ENCODE measurements around the gene B4GAT1. TPM values are rescaled to one million over a fixed set of nuclear protein-coding genes. Genes with fewer than 3 reads are reported as not detected.

Gene B4GAT1
- total and polyA plus RNA-seq, 2 of the 4 experiments (the other 2 are of a cell fraction) = 10.6 to 18.4 TPM

DNA sequence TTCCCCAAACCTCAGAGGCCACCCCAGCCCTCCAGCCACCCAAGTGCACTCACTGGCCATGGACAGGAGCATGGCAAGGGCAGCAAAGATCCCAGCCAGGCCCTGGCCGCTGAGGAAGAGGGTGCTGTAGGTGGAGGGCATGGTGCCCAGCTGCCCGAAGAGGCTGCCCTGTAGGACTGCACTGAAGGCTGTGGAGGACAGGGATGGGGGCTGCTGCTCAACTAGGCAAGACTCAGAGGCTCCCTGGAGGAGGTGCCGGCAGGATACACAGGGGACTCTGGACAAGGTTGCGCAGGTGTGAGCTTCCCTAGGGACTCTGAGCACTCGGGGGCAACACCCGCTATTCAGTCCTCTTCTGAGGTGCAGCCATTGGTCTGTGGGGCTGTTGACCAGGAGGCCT lies 21.1 kb upstream of the B4GAT1 start:
- H2AK9ac ChIP-seq (replicated peaks; ENCODE audit: low read depth, low read length, poor library complexity) = no peak overlapping the region
- no peak overlapping the region for H3K27ac ChIP-seq (ENCODE audit: insufficient read depth, low read length)
- no peaks in the 10 kb centered on the region for H3K36me3 ChIP-seq (ENCODE audit: control insufficient read depth, insufficient read depth, low read length)
- H3K9ac ChIP-seq (ENCODE audit: low read depth, low read length) = no peak overlapping the region
- no peak overlapping the region for H3K23ac ChIP-seq (ENCODE audit: low read depth, low read length)
- H3K4ac ChIP-seq (ENCODE audit: low read depth, low read length) = no peak overlapping the region
- no peak overlapping the region for H3K56ac ChIP-seq (ENCODE audit: extremely low read depth, insufficient read depth, low read length)
- intact Hi-C loops (cut with micrococcal nuclease) = no loop called here
- no peak overlapping the region for H2BK5ac ChIP-seq (ENCODE audit: low read depth, low read length, poor library complexity, severe bottlenecking)
- peaks cover 7% of the 10 kb centered on the region; the same call in 1 of the 2 replicates for H3K9me1 ChIP-seq (ENCODE audit: insufficient read depth, low read length)
- H3K4me2 ChIP-seq (ENCODE audit: low read depth, low read length) = no peak overlapping the region
- H3K4me3 ChIP-seq (ENCODE audit: insufficient read depth, low read depth, low read length) = no peak overlapping the region
- peaks cover 7% of the 10 kb centered on the region for H3K4me1 ChIP-seq (ENCODE audit: control insufficient read depth, insufficient read depth, low read length)
- BruUV-seq (replicated peaks) = no TSS peak
- no peak overlapping the region for H3K14ac ChIP-seq (replicated peaks; ENCODE audit: low read depth, low read length)
- H3K27me3 ChIP-seq (ENCODE audit: control insufficient read depth, insufficient read depth, low read length) = peaks cover 14% of the 10 kb centered on the region
- 86% methylated on average over 5 of the region's 6 CpGs; no CpG with 5 or more reads in 1 of the 2 experiments for WGBS, 2 experiments (ENCODE audit: extremely low coverage in 2 of 2, insufficient read length in 1 of 2)
- H2BK20ac ChIP-seq (ENCODE audit: low read depth, low read length) = no peak overlapping the region
- no peak overlapping the region for H4K91ac ChIP-seq (ENCODE audit: insufficient read depth, low read depth, low read length)
- H2AFZ ChIP-seq (replicated peaks; ENCODE audit: low read length, poor library complexity) = no peak overlapping the region
- peaks cover 6% of the 10 kb centered on the region; the same call in 1 of the 2 replicates for H4K20me1 ChIP-seq (ENCODE audit: insufficient read depth, low read length)
- H3K18ac ChIP-seq (ENCODE audit: low read depth, low read length) = no peak overlapping the region
- H3K79me1 ChIP-seq (ENCODE audit: low read depth in 1 of 2, low read length in 2 of 2) = no peaks in the 10 kb centered on the region
- H4K8ac ChIP-seq (ENCODE audit: low read depth in 2 of 2, low read length in 2 of 2) = no peak overlapping the region
- ATAC-seq (ENCODE audit: low read depth) = no peak
- in situ Hi-C loops (cut with MboI; ENCODE audit: low sequenced_read_pairs) = no loop called here
- dilution Hi-C loops (cut with HindIII; ENCODE audit: low sequenced_read_pairs, unreplicated experiment) = no loop called here
- H2BK15ac ChIP-seq (ENCODE audit: low read depth, low read length) = no peak overlapping the region
- ChIA-PET CTCF (no interaction called here), POLR2A (ENCODE audit: unreplicated experiment) (no interaction called here)
- no peak overlapping the region for H2AK5ac ChIP-seq (ENCODE audit: low read depth, low read length)
- TF ChIP-seq BHLHE40 (IDR thresholded peaks at IDR 0.05; ENCODE audit: low read depth, low read length) = no peak
- no peak for TF ChIP-seq CTCF (conservative IDR thresholded peaks at IDR 0.05; ENCODE audit: low read depth, low read length)
- no peak for TF ChIP-seq FOS (IDR thresholded peaks at IDR 0.05; ENCODE audit: low read depth, low read length)
- TF ChIP-seq NFE2L2 (IDR thresholded peaks at IDR 0.05; ENCODE audit: low read depth, low read length) = no peak
- no peak for TF ChIP-seq MXI1 (IDR thresholded peaks at IDR 0.05; ENCODE audit: borderline replicate concordance, low read depth, low read length)
- no peak for TF ChIP-seq RAD21 (IDR thresholded peaks at IDR 0.05; ENCODE audit: low read length)
- TF ChIP-seq CEBPB (IDR thresholded peaks at IDR 0.05; ENCODE audit: low read depth, low read length) = no peak
- no peak for TF ChIP-seq MAZ (IDR thresholded peaks at IDR 0.05; ENCODE audit: borderline replicate concordance, low read depth, low read length)
- TF ChIP-seq, protein P1, sequence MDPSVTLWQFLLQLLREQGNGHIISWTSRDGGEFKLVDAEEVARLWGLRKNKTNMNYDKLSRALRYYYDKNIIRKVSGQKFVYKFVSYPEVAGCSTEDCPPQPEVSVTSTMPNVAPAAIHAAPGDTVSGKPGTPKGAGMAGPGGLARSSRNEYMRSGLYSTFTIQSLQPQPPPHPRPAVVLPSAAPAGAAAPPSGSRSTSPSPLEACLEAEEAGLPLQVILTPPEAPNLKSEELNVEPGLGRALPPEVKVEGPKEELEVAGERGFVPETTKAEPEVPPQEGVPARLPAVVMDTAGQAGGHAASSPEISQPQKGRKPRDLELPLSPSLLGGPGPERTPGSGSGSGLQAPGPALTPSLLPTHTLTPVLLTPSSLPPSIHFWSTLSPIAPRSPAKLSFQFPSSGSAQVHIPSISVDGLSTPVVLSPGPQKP (IDR thresholded peaks at IDR 0.05; ENCODE audit: borderline replicate concordance, low read depth, low read length) = no peak
- TF ChIP-seq POLR2A (IDR thresholded peaks at IDR 0.05; ENCODE audit: low read depth, low read length) = no peak
- no peak for TF ChIP-seq RCOR1 (IDR thresholded peaks at IDR 0.05; ENCODE audit: insufficient replicate concordance, low read length)
- TF ChIP-seq SMC3 (IDR thresholded peaks at IDR 0.05; ENCODE audit: low read depth, low read length) = no peak
- no peak for TF ChIP-seq MAFK (IDR thresholded peaks at IDR 0.05; ENCODE audit: low read depth, low read length)
- no peak for TF ChIP-seq RFX5 (IDR thresholded peaks at IDR 0.05; ENCODE audit: low read depth, low read length)
- TF ChIP-seq, protein P2, sequence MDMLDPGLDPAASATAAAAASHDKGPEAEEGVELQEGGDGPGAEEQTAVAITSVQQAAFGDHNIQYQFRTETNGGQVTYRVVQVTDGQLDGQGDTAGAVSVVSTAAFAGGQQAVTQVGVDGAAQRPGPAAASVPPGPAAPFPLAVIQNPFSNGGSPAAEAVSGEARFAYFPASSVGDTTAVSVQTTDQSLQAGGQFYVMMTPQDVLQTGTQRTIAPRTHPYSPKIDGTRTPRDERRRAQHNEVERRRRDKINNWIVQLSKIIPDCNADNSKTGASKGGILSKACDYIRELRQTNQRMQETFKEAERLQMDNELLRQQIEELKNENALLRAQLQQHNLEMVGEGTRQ (IDR thresholded peaks at IDR 0.05; ENCODE audit: low read depth, low read length) = no peak
- no peak for TF ChIP-seq CHD1 (IDR thresholded peaks at IDR 0.05; ENCODE audit: low read depth, low read length)
- H3K9me3 ChIP-seq (ENCODE audit: control insufficient read depth, insufficient read depth, low read length) = no peaks in the 10 kb centered on the region
- no peak for DNase-seq
- H2BK120ac ChIP-seq (ENCODE audit: low read depth, low read length) = no peak overlapping the region
- no peak overlapping the region for H4K5ac ChIP-seq (ENCODE audit: low read depth, low read length)
